Hematopoietic multipotent progenitor cell treated with erythropoietin and hydrocortisone succinate and interleukin-3 and kit ligand, for 8 days (in vitro differentiated cells): ENCODE results near the gene GNA14.

Experiments
- DNase-seq: peaks from one replicate; pipeline ENCODE4 v3.0.0-alpha.2; 2015

GNA14 gene

GRCh38 chr9:77384406-77384805 lies 263.7 kb downstream of the GNA14 start:
- no peak for DNase-seq

GRCh38 chr9:77375956-77376532 lies 272.1 kb downstream of the GNA14 start:
- DNase-seq = no peak

- no peak for DNase-seq
Observed at GRCh38 chr9:77374266-77374665, 273.9 kb downstream of the GNA14 start.
